Kidney glomerular epithelial cell (primary cell): ENCODE results near the gene CSKMT.
"Not testable (repeated sequence)": the region's sequence is repeated elsewhere in the genome, so short reads cannot be mapped to it uniquely, and the experiment has no call there.

ENCODE experiments used
- DNase-seq: peaks from one replicate; lab custom pipeline; 2025; lab: John Stamatoyannopoulos, UW

CSKMT gene, protein sequence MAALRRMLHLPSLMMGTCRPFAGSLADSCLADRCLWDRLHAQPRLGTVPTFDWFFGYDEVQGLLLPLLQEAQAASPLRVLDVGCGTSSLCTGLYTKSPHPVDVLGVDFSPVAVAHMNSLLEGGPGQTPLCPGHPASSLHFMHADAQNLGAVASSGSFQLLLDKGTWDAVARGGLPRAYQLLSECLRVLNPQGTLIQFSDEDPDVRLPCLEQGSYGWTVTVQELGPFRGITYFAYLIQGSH

DNA sequence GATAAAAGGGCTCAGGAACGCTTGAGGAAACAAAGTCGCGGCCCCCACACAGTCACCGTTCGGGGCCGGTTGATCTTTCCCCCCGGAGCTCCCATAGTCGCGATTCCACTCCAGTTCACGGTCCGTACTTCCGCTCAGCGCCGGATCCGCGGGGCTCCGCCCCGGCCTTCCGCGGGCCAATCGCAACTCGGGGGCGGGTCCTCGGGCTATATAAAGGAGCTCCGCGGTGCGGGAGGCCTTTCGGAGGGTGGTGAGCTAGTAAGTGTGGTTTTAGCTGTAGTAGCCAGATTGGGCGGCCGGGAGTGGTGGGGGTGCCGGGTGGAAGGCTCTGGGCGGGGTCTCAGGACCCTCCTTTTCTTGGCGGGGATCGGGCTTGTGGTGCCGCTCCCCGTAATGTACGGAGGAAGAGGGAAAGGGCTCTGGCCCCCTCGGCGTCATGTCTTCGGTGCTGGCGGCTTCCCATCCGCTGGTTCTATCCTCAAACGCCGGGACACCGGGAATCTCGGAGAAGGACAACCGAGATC lies at the start of gene CSKMT, which contains the start of gene C11orf98:
TSS of gene CSKMT (plus strand) at position 238 of the 524 bp plus-strand sequence. CDS start 568 bp downstream, outside the sequence.
TSS of gene C11orf98 (minus strand) at position 136 of the 524 bp plus-strand sequence. CDS start at position 95, 41 bp downstream.
- peak; percentile 93 for DNase-seq

DNA sequence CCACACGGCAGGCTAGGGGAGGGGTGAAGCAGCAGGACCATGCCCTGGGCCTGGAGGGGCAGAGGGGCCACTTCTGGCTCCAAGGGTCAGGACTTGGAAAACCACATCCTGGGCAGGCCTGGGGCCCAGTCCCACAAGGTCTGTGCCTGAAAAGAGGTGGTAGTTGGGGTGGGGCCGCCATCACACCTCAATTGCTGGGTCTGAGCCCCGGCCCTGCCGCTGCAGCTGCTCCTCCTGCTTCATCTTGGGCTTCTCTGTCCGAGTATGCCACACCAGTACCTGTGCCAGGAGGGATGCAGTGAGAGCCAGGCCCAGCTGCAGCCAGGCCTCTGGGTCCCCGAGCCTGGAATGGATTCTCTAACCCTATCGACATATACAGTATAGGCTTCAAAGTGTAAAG lies 49.6 kb upstream of the CSKMT start:
- no peak for DNase-seq

DNA sequence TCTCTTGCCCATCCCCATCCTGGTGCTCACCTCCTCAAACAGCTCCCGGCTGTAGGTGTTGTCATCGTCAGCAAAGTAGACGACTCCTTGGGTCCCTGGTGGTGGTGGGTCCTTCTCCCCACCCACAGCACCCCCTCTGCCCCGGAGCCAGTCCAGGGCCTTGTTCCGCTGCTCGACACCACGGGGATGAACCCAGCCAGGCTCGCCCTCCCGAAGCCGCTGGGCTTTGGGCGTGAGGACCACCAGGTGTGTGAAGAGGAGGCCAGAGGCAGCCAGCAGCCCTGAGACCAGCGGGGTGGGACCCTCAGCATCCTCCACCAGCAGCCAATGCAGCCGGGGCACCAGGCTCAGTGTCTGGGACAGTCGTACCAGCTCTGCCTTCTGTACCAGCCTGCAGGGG lies 48.2 kb upstream of the CSKMT start:
- DNase-seq = not testable (repeated sequence)

DNA sequence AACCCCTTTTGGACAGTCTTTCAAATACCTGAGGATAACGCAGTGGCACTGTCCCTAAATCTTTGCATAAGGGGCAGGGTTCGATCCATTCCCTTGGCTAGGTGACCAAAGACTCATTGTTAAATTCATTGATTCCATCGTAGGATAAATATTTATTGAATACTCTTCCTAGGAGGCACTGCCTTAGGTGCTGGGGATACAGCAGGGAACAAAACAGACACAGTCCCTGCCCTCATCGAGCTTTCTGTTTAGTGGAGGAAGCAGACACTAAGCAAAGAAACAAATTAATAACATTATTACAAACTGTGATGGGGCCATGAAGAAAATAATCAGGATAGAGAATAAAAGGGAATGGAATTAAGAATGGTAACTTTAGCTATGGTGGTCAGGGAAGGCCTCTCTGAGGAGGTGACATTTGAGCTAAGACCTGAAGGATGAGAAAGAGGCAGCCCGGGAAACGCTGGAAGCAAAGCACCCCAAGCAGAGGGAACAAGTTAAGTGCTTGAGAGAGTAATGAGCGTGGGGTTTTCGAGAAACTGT lies 44.0 kb upstream of the CSKMT start:
- DNase-seq = no peak

DNA sequence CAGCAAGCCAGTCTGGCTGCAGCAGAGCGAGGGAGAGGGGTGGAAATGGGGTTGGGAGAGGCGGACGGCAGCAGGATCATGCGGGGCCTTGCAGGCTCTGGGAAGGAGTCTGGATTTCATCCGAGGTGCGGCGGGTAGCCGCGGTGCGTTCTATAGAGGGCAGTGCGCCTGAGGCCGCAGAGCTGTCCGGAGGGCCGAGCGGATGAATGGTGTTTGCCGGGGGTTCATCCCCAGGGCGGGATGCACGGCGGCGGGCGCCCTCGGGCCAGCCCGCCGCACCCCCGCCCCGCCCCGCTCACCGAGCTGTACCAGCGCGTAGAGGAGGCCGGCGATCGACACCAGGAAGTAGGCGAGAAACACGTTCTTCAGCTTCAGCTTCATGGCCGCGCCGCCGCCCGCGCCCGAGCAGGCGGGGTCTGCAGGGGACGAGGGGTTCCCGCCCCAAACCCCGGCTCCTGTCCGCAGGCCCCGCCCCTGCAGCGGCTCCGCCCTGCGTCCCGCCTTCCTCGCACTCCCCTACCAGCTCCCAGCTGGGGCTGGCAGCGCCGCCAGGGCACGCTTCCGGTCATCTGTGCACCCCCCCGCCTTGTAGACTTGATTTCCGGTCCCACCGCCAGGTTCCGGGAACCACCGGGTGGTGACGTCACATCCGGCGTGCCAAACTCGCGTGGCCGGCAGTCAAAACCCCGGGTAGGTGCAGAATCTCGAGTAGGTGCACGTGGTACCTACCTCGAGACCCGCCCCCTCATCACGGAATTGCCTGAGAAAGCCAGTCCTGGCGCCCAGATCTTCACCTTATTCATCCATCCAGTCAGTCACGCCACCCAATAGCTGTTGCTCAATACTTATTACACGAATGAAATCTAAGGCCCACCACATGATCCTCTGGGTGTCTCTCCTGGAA lies 43.3 kb upstream of the CSKMT start, which contains the start of gene B3GAT3:
TSS of gene B3GAT3 (minus strand) at position 420 of the 904 bp plus-strand sequence. CDS start at position 381, 39 bp downstream.
- peak; percentile 95 for DNase-seq

DNA sequence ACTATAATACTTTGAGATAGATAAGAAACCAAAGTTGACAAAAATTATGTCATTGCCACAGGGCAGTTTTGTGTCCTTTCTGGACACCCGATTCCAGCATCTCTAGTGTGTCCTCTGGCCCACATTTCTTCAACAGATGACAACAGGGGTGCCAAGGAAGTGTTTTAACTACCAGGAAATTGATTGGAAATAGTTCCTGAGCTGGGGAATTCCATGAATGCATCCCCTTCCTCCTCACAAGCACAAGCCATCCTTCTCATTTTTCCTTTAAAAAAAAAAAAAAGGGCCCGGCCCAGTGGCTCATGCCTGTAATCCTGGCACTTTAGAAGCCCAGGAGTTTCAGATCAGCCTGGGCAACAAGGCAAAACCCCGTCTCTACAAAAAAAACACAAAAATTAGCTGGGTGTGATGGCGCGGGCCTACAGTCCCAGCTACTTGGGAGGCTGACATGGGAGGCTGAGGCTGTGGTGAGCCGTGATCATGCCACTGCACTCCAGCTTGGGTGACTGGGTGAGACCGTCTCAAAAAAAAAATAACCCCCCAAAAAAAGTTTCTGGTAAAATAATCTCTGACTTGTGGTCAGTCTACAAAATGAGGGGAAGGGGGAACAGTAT lies 42.5 kb upstream of the CSKMT start:
- DNase-seq = no peak

DNA sequence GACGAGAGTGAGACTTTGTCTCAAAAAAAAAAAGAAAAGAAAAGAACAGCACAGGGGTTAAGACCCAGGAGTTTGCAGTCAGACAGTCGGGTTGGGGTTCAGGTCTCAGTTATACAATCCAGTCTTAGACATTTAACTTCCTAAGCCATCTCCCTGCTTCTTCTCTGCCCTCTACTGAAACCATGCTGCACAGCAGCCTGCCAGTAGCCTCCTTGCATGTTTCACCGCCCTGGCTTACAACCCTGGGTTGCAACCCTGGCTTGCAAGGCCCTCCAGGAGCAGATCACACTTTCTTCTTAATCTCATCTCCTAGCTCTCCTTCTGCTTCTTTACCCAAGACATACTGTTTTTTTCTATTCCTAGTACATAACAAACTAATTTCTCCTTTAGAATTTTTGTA lies 37.4 kb upstream of the CSKMT start:
- no peak for DNase-seq

DNA sequence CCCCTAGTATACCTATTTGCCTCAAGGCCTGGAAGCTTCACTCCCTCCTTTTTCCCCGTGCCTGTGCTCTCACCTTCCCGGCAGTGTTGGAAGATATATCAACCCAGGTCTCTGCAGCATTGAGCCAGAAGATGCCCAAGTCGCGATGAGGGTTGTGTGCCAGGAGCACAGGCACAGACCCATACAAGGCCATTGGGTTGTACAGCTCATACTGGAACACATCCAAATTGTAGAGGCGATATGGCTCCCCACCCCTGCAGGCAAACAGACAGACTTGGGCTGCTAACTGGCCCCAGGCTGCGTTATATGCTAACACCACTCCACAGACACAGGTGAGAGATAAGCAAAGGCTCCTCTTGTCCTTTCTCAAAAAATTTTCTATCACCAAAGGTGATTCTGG lies 32.6 kb upstream of the CSKMT start:
- DNase-seq = no peak

DNA sequence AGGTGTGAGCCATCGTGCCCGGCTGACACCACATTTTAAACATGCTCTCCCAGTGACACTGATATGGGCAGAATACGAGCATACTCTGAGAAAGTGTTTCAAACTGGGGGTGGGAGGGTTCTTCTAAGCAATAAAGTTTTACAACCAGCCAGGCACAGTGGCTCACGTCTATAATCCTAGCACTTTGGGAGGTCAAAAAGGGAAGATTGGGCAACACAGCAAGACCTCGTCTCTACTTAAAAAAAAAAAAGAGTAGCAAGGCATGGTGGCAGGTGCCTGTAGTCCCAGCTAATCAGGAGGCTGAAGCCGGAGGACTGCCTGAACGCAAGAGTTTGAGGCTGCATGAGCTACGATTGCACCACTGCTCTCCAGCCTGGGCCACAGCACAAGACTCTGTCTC lies 20.9 kb upstream of the CSKMT start:
- DNase-seq = no peak

DNA sequence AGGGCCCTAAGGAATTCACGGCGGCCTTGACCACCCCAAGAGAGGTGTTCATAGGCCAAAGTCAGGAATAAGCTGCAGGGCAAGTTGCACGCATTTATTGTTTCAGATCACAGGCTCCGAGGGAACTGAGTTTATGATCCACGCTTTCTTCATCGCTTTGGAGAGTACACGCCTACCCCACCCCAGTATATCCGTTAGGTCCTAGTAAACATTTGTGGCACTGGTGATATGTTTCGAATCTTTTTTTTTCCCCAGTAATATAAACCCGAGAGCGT lies 19.5 kb upstream of the CSKMT start:
- no peak for DNase-seq

DNA sequence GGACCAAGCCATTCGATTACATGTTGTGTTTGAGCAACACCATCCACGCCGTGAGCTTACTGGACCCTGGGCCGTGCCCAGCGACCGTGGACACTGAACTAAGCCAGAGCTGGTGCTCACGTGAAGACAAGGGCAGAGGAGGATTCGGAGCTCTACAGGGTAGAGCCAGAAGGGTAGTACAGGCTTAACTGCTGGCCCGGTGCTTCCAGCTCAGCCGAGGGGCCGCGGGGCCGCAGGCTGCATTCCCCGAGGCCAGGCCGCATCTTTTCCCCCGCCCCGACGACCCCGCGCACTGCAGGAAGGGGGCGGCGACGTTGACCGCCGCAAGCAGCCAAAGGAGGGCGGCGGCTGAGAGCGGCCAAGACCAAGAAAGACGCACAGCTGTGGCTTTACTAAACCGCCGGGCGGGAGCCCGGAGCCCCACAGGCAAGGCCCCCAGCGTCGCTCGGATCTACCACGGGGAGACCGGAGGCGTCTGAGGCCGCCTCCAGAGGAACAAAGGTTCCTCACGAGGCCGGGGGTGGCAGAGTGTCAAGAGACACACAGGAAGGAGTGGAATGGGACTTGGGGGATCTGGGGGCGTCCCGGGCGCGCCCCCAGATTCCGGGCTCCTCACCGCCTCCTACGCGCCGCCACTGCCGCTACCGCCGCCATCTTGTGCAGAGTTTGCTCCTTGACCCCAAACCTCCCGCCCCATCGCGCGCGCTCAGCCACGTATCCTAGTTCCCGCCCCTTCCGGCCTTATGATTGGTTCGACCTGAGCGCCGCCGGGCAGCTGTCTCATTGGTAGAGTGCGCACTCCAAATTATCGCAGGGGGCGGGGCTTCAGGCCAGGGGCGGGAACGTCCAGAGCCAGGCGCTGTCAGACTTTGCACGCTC lies 18.9 kb upstream of the CSKMT start, which contains the start of gene GANAB:
TSS of gene GANAB (minus strand) at position 668 of the 879 bp plus-strand sequence. CDS start at position 654, 14 bp downstream.
- peak; percentile 96 for DNase-seq

DNA sequence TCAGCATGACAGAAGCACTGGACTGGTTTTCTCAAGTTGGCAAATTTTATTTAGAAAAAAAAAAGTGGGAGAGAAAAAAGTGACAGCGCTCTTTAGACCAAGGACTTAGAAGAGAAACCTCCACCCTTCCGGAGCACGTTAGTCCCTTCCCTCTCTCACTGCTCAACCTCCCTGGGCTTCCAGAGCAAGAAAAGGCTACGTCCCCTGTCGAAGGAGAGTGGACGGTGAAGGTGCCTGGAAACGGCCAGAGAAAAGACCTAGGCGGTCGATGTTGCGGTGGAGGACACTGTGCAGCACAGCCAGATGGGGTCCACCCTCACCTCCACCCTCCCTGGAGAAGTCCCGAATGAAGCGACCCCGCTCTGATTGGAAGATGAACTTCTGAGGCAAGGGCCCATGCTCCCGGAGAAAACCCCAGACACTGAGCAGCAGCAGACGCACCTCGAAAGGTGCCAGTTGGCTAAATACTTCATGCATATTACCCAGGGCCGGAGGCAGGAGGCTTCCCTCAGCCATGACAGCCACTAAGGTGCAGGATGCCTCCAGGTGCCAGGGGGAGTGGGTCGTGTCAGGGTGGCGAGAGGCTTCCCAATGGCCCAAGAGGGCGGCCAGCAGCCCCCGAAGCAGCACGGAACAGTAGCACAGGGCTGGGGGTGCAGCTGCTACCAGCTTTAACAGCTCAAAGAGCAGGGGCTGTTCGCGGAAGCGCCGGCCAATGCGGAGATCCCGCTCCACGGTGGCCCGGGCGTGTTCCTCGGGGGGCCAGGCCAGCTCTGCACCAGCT lies 18.1 kb upstream of the CSKMT start:
- no peak for DNase-seq

DNA sequence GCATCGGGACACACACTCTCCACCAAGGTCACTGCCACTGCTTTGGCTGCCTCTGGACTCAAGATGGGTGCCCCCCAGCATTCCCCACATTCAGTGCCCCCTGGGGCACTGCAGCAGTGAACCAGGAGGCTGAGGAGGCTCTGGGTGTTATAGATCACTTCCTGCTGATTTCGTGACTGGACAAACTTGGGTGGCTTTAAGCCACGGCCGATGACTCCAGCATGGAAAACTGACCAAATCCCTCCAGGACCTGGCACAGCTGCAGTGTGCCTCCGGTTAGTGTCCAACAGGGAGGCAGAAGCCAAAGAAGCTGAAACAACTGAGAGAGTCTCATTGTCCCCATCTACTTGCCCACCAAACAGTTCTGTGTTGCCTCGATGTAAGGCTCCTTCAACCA lies 17.5 kb upstream of the CSKMT start:
- DNase-seq = no peak

DNA sequence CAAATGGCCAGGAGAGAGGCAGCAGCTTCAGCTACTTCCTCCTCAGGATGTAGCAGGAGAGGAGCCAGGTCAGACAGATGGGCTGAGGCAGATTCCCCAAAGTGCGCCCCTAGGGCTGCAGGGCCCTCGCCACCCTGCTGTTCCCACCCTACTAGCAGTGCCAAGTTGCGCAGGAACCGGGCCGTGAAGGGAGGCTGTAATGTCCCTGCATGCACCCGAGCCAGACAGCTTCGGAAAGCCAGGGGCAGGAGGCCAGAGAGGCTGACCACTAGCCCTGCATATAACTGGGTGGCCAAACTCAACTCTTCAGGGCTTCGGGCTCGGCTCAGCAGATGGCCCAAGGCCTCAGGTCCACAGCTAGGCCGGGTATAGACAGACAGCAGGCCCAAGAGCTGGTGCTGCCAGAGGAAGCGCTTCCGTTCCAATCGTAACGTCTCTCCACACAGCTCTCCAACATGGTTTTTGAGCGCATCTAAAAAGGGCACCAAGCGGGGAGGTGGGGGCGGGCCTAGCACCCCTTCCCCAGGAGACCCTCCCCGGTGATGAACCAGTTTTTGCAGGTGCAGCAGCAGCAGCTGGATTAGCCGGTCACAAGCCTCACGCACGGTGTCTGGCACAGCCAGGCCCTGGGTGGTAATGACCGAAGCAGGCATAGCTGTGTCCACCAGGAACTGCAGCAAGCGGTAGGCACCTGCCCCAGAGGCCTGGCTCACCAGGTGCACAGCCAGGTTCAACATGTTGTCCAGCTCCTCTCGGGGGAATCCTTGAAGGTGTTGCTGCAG lies 16.7 kb upstream of the CSKMT start:
- DNase-seq = no peak

DNA sequence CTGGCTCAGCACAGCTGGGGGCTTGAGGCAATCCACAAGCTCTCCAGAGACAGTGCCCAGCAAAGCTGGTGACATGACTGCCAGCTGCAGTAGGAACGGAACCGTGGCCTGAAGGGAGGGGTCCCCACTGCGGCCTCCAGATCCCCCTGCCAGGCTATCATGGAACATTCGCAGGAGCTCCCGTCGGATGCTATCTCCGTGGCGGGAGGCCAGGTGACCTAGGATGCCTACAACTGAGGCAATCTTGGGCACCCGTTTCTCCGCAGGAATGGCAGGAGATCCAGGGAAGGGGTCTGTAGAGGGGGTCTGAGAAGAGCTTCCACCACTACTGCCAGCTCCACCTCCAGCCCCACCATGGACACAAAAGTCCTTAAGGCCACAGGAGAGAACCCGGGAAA lies 16.1 kb upstream of the CSKMT start:
- DNase-seq = no peak

DNA sequence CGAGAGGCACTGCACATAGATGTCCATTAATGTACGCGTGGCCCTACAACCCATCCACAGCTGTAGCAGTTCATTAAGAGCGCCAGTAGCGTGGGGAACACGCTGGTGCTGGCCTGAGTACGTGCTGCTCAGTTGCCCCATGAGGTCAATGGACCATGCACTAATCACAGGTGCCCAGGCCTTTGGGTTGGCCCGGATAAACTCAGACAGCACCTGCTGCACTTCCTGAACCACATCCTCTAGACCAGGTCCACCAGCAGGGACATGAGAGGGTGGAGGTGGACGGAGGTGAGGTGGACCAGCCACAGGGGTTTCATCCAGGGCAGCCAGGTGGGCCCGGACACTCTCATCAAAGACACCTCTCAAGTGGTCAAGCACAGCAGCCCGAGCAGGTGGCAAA lies 15.6 kb upstream of the CSKMT start:
- DNase-seq = no peak

DNA sequence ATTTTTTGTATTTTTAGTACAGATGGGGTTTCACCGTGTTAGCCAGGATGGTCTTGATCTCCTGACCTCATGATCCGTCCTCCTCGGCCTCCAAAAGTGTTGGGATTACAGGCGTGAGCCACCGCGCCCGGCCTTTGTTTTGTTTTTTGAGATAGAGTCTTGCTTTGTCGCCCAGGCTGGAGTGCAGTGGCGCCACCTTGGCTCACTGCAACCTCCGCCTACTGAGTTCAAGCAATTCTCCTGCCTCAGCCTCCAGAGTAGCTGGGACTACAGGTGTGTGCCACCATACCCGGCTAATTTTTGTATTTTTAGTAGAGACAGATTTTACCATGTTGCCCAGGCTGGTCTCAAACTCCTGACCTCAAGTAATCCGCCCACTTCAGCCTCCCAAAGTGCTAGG lies 14.8 kb upstream of the CSKMT start:
- DNase-seq = not testable (repeated sequence)

DNA sequence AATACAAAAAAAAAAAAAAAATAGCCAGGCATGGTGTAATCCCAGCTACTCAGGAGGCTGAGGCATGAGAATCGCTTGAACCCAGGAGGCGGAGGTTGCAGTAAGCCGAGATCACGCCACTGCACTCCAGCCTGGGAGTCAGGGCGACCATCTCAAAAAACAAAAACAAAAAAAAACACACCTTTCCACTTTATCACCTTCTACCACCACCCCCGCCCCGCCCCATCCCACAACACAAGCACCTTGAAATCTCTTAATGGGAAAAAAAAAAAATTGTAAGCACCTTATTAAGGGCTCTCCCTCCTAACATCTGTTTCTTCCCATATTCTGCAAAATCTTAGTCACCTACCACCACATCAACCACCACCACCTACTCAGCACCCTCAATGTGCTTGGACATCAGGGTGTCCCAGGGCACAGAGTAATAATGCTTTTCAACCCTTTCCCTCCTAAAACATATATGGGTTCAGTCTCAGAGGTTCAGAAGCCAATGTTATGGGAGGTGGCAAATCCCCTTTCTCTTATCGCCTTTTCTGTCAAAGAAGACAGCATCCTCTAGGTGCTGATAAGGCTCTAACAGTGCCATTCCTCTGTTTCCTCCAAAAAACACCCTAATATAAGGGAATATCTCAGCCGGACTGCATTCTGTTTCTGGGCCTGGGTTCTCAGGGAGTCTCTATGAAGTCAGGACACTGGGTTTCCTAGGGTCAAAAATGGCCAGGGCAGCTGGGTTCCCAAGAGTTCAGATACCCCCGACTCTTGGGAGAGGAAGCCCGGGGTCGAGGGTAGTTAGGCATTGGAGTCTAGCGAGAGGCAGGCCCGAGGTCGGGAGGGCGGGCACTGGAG lies 12.7 kb upstream of the CSKMT start:
- no peak for DNase-seq

DNA sequence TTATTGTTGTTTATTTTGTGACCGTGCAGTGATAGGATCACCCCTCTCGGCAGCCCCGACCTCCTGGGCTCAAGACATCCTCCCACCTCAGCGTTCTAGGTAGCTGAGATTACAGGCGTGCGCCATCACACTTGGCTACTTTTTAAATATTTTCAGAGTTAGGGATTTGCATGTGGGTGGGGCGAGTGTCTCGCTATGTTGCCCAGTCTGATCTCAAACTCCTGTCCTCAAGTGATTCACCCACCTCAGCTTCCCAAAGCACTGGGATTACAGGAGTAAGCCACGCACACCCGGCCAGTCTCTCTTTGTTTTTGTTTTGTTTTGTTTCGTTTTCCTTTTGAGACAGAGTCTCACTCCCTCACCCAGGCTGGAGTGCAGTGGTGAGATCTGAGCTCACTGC lies 10.8 kb upstream of the CSKMT start:
- DNase-seq = no peak
